Lower leg skin (tissue), 4 donors: Measurements from ENCODE around the gene TTC7B. TPM values are rescaled to one million over a fixed set of nuclear protein-coding genes. Genes with fewer than 3 reads are reported as not detected.

Experiments used
- DNase-seq, 2 donors: peaks; one replicate each; pipeline ENCODE4 v3.0.0-alpha.2; 2019; ENCODE audit warnings: low spot score in 2 of 2
- H3K4me3 ChIP-seq: fragments of 200-600 bp; sonication (generic); 2 replicates; pipeline ENCODE4 v1.5.1; 2017; ENCODE audit warnings: mild to moderate bottlenecking, low read depth; ENCODE audit not compliant: poor library complexity, severe bottlenecking
- CTCF ChIP-seq, 3 donors: fragments of 450-650 bp; IDR thresholded peaks; one replicate each; pipeline ENCODE4 v1.5.1; 2016; ENCODE audit warnings: antibody characterized with exemption in 3 of 3, mild to moderate bottlenecking in 3 of 3, moderate library complexity in 2 of 3
- POLR2A ChIP-seq, 2 donors: fragments of 450-650 bp; IDR thresholded peaks; one replicate each; pipeline ENCODE4 v1.6.1; 2016 to 2017; ENCODE audit warnings: antibody characterized with exemption in 2 of 2, mild to moderate bottlenecking in 1 of 2, moderate library complexity in 1 of 2
- WGBS, 2 donors: methylation state at CpG; one replicate each; pipeline ENCODE4 v1.1.5; 2018; 5-methylcytosine and 5-hydroxymethylcytosine counted together
- intact Hi-C: fragments of 100-400 bp; cut with DNase I; formaldehyde crosslinking; loops from one replicate; pipeline ENCODE4 v1.15.0; 2023; ENCODE audit warnings: low total_unique reads
- total RNA-seq, 4 donors: library from RNA; depleted of rRNA; stranded (reverse); fragments of >200 nt; gene quantifications; one replicate each; pipeline ENCODE4 v1.1.0, GENCODE V29; 2016

The TTC7B gene
- total RNA-seq, 4 donors from 2014 or later = 10.3 to 28.7 (median 20.2) TPM

GRCh38 chr14:90608929-90609341 lies 207.3 kb downstream of the TTC7B start:
- TF ChIP-seq POLR2A (IDR thresholded peaks at IDR 0.05) (no peak), CTCF (IDR thresholded peaks at IDR 0.05) (no peak)
- H3K4me3 ChIP-seq = no peak overlapping the region
- WGBS, 2 donors = 83% methylated on average over 6 to 7 of the region's 7 CpGs
- intact Hi-C loops = no loop called here
- no peak for DNase-seq

GRCh38 chr14:90608281-90608680 lies 207.9 kb downstream of the TTC7B start:
- WGBS, 2 donors = 85 to 94% methylated on average over 11 of the region's 11 CpGs
- no peak for DNase-seq
- no peak overlapping the region for H3K4me3 ChIP-seq
- TF ChIP-seq POLR2A (IDR thresholded peaks at IDR 0.05) = no peak
- TF ChIP-seq CTCF (IDR thresholded peaks at IDR 0.05) = no peak
- intact Hi-C loops = no loop called here

- TF ChIP-seq POLR2A (IDR thresholded peaks at IDR 0.05) (no peak), CTCF (IDR thresholded peaks at IDR 0.05) (no peak)
- H3K4me3 ChIP-seq = no peak overlapping the region
- DNase-seq = no peak
- intact Hi-C loops = no loop called here
- 86 to 88% methylated on average over 10 of the region's 10 CpGs for WGBS, 2 donors
Observed at GRCh38 chr14:90607141-90607540, 209.1 kb downstream of the TTC7B start.

GRCh38 chr14:90606434-90606833 lies 209.8 kb downstream of the TTC7B start:
- intact Hi-C loops = no loop called here
- no peak for TF ChIP-seq POLR2A (IDR thresholded peaks at IDR 0.05)
- DNase-seq = no peak
- H3K4me3 ChIP-seq = no peak overlapping the region
- 90 to 95% methylated on average over 2 of the region's 2 CpGs for WGBS, 2 donors

- TF ChIP-seq CTCF (IDR thresholded peaks at IDR 0.05) = no peak
- intact Hi-C loops = no loop called here
Observed at GRCh38 chr14:90605430-90605829, 210.8 kb downstream of the TTC7B start.

GRCh38 chr14:90604356-90604755 lies 211.9 kb downstream of the TTC7B start:
- 91 to 95% methylated on average over 6 of the region's 6 CpGs for WGBS, 2 donors
- intact Hi-C loops = no loop called here
- TF ChIP-seq POLR2A (IDR thresholded peaks at IDR 0.05) = no peak
- TF ChIP-seq CTCF (IDR thresholded peaks at IDR 0.05) = no peak
- no peak for DNase-seq
- H3K4me3 ChIP-seq = no peak overlapping the region

More at GRCh38 chr14:90605430-90605829, 210.8 kb downstream of the TTC7B start:
- 81 to 87% methylated on average over 6 of the region's 6 CpGs for WGBS, 2 donors
- H3K4me3 ChIP-seq = no peak overlapping the region
- DNase-seq = no peak
